HUES6 (cell line): ENCODE measurements around the gene SNTA1.
A peak's percentile ranks its signal among the peaks of the same experiment; 100 is the strongest.
"Not testable (repeated sequence)": the region's sequence is repeated elsewhere in the genome, so short reads cannot be mapped to it uniquely, and the experiment has no call there.

Experiments
- H3K27ac ChIP-seq: 2 replicates; pipeline ENCODE4 v1.7.0; 2013; ENCODE audit warnings: low read depth, mild to moderate bottlenecking, low read length, inconsistent platforms
- H3K27me3 ChIP-seq: 2 replicates; pipeline ENCODE4 v1.6.1; 2013; ENCODE audit warnings: low read length; ENCODE audit not compliant: control insufficient read depth, insufficient read depth
- H3K36me3 ChIP-seq: 2 replicates; pipeline ENCODE4 v1.6.1; 2013; ENCODE audit warnings: low read length; ENCODE audit not compliant: control insufficient read depth, insufficient read depth
- H3K4me1 ChIP-seq: 2 replicates; pipeline ENCODE4 v1.6.1; 2013; ENCODE audit warnings: low read length; ENCODE audit not compliant: control insufficient read depth, insufficient read depth
- H3K4me3 ChIP-seq: 2 replicates; pipeline ENCODE4 v1.5.1; 2013; ENCODE audit warnings: low read depth, low read length
- H3K9ac ChIP-seq: one replicate; pipeline ENCODE4 v1.6.1; 2013; ENCODE audit warnings: mild to moderate bottlenecking, low read length
- H3K9me3 ChIP-seq: 2 replicates; pipeline ENCODE4 v1.6.1; 2013; ENCODE audit warnings: low read depth, low read length; ENCODE audit not compliant: control insufficient read depth, insufficient read depth

The SNTA1 gene

GRCh38 chr20:33477386-33478234 lies 34.0 kb upstream of the SNTA1 start:
- H3K4me3 ChIP-seq = no peak overlapping the region

GRCh38 chr20:33475381-33476152 lies 32.0 kb upstream of the SNTA1 start:
- no peak overlapping the region for H3K27ac ChIP-seq
- H3K27me3 ChIP-seq = peaks cover 8% of the 10 kb centered on the region; the same call in 1 of the 2 replicates
- no peak overlapping the region for H3K4me3 ChIP-seq
- H3K36me3 ChIP-seq = no peaks in the 10 kb centered on the region
- no peaks in the 10 kb centered on the region for H3K9me3 ChIP-seq
- H3K4me1 ChIP-seq = peaks cover 23% of the 10 kb centered on the region
- no peak overlapping the region for H3K9ac ChIP-seq

More at GRCh38 chr20:33477386-33478234, 34.0 kb upstream of the SNTA1 start:
- Histone ChIP-seq H3K36me3 (no peaks in the 10 kb centered on the region), H3K27me3 (peaks cover 8% of the 10 kb centered on the region; the same call in 1 of the 2 replicates), H3K4me1 (peaks cover 23% of the 10 kb centered on the region), H3K27ac (peak overlapping the region; percentile 7; the same call in 1 of the 2 replicates), H3K9me3 (no peaks in the 10 kb centered on the region), H3K9ac (no peak overlapping the region)

DNA sequence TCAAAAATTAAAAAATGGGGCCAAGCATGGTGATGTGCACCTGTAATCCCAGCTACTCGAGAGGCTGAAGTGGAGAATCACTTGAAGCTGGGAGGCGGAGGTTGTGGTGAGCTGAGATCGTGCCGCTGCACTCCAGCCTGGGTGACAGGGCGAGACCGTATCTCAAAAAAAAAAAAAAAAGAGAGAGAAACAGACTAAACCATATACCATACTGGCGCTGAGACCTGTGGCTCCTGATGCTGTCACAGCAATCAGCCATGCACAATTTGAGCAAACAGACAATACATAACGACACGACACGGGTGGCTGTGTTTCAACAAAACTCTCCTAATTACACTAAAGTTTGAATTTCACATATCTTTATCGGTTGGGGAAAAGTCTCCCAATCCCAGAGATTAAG lies 31.4 kb upstream of the SNTA1 start:
- Histone ChIP-seq H3K9me3 (no peaks in the 10 kb centered on the region), H3K36me3 (no peaks in the 10 kb centered on the region), H3K9ac (no peak overlapping the region), H3K27me3 (peaks cover 8% of the 10 kb centered on the region; the same call in 1 of the 2 replicates), H3K4me1 (peaks cover 23% of the 10 kb centered on the region), H3K27ac (no peak overlapping the region), H3K4me3 (no peak overlapping the region)

- Histone ChIP-seq H3K9ac (no peak overlapping the region), H3K27me3 (peaks cover 8% of the 10 kb centered on the region; the same call in 1 of the 2 replicates), H3K4me1 (peaks cover 23% of the 10 kb centered on the region), H3K9me3 (no peaks in the 10 kb centered on the region), H3K36me3 (no peaks in the 10 kb centered on the region), H3K4me3 (no peak overlapping the region), H3K27ac (no peak overlapping the region)
These were observed 30.7 kb upstream of the SNTA1 start for GRCh38 chr20:33474097-33474873.

GRCh38 chr20:33472868-33473435 lies 29.4 kb upstream of the SNTA1 start:
- H3K27ac ChIP-seq = no peak overlapping the region
- H3K27me3 ChIP-seq = peaks cover 8% of the 10 kb centered on the region; the same call in 1 of the 2 replicates
- no peaks in the 10 kb centered on the region for H3K36me3 ChIP-seq
- no peaks in the 10 kb centered on the region for H3K9me3 ChIP-seq
- H3K4me3 ChIP-seq = no peak overlapping the region
- H3K9ac ChIP-seq = no peak overlapping the region
- H3K4me1 ChIP-seq = peaks cover 21% of the 10 kb centered on the region

GRCh38 chr20:33470866-33471265 lies 27.3 kb upstream of the SNTA1 start:
- no peak overlapping the region for H3K9ac ChIP-seq
- no peaks in the 10 kb centered on the region for H3K36me3 ChIP-seq
- peaks cover 11% of the 10 kb centered on the region; the same call in 1 of the 2 replicates for H3K27me3 ChIP-seq
- H3K4me3 ChIP-seq = no peak overlapping the region
- peaks cover 8% of the 10 kb centered on the region for H3K4me1 ChIP-seq
- no peak overlapping the region for H3K27ac ChIP-seq
- no peaks in the 10 kb centered on the region for H3K9me3 ChIP-seq

- Histone ChIP-seq H3K9me3 (no peaks in the 10 kb centered on the region), H3K4me1 (peaks cover 5% of the 10 kb centered on the region), H3K4me3 (no peak overlapping the region), H3K9ac (no peak overlapping the region), H3K36me3 (no peaks in the 10 kb centered on the region), H3K27me3 (peaks cover 15% of the 10 kb centered on the region; the same call in 1 of the 2 replicates), H3K27ac (no peak overlapping the region)
These were observed 26.9 kb upstream of the SNTA1 start for GRCh38 chr20:33470457-33470856.

DNA sequence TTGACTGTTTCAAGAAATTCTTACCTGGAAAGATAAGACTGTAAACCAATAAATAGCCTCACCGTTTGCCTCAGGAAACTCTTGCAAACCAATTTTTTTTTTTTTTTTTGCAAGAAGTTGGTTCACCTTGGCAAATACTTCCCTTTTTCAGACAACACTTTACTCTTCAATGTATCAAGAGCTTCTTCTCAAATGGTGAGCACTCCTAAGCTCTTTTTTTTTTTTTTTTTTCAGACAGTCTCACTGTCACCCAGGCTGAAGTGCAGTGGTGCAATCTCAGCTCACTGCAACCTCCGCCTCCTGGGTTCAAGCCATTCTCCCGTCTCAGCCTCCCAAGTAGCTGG lies 22.7 kb upstream of the SNTA1 start:
- H3K9ac ChIP-seq = no peak overlapping the region
- no peak overlapping the region for H3K4me3 ChIP-seq
- H3K9me3 ChIP-seq = no peaks in the 10 kb centered on the region
- H3K27me3 ChIP-seq = peaks cover 41% of the 10 kb centered on the region
- no peaks in the 10 kb centered on the region for H3K4me1 ChIP-seq
- no peaks in the 10 kb centered on the region for H3K36me3 ChIP-seq
- H3K27ac ChIP-seq = no peak overlapping the region

DNA sequence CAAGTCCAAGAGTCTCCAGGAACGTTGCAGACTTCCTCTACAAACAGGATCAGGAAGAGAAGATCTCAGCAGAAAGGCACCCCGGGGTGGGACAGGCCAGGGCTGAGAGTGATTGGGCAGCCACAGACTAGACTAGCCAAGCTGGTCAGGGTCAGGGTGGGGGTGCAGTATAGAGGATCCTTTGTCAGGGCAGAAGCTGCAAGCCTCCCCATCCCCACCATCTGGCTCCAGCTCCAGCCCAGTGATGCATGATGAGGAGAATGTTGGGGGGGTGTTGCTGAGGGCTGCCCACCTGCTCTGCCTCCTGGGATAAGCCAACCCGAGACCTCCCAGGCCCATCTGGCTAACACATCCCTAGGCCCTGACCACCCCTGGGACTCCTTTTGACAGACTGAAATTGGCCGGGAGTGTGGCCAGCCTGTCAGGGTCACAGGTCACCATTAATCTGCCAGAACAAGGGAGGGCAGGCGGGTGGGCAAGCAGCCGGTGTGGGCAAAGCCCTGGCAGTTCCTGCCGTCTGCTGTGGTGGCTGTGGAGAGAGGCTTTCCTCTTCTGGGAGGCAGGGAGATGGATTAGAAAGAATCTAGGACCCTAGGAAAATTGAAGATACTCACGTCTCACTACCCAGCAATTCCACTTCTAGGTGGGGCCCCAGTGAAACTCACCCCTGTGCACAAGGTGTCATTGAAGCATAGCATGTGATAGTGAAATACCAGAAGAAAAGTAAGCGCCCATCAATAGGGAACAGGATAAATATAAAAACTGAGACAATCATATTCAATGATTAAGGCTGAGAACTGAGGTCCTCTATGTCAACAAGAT lies 22.1 kb upstream of the SNTA1 start:
- peaks cover 46% of the 10 kb centered on the region for H3K27me3 ChIP-seq
- no peak overlapping the region for H3K9ac ChIP-seq
- no peak overlapping the region for H3K27ac ChIP-seq

DNA sequence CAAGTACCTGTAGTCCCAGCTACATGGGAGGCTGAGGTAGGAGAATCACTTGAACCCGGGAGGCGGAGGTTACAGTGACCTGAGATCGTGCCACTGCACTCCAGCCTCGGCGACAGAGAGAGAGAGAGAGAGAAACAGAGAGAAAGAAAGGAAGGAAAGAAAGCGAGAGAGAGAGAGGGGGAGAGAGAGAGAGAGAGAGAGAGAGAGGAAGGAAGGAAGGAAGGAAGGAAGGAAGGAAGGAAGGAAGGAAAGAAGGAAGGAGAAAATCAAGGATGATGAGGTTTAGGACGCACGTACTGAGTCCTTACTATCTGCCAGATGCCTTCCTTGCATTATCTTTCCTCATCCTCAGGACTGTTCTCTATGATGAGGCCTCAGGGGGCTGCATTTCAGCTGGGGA lies 21.2 kb upstream of the SNTA1 start:
- H3K4me3 ChIP-seq, H3K9ac ChIP-seq, H3K27ac ChIP-seq, H3K4me1 ChIP-seq, H3K9me3 ChIP-seq, H3K36me3 ChIP-seq: not testable (repeated sequence)
- peaks cover 48% of the 10 kb centered on the region for H3K27me3 ChIP-seq

More for the DNA sequence above, 22.1 kb upstream of the SNTA1 start:
- no peaks in the 10 kb centered on the region for H3K9me3 ChIP-seq
- H3K36me3 ChIP-seq = no peaks in the 10 kb centered on the region
- H3K4me1 ChIP-seq = peaks cover 4% of the 10 kb centered on the region
- no peak overlapping the region for H3K4me3 ChIP-seq
